ENCODE results near the gene ADORA2B.

The ADORA2B gene

DNA sequence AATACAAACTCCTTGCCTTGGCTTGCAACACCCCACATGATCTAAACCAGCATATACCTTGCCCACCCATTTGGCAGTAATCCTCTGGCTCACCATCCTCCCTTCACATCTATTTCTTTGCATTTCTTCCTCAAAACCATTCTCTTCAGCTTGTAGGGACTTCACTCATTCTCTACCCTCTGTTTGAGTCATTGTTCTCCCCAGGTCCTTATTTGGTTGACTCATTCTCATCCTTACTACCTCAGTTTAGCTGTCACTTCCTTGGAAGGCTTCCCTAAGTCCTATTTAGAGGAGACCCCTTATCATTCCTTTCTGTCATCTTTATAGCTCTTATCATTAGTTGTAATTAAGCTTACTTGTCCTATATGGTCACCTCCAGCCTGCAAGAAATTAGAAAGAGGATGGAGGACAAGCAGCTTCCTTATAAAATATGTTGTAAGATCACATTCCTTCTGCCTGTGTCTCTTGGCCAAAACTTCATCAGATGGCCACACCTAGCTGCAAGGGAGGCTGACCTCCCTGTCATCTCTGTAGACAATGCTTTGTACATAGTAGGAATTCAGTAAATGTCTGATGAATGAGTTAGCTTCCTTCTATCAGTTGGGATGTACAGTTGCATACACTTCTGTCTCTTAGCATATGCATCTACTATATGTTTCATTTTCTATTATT, 56.4 kb downstream of the ADORA2B start:
- in situ Hi-C loops (cut with HindIII; ENCODE audit: low sequenced_read_pairs) = no loop called here
- no peak for DNase-seq (ENCODE audit: low read depth)

DNA sequence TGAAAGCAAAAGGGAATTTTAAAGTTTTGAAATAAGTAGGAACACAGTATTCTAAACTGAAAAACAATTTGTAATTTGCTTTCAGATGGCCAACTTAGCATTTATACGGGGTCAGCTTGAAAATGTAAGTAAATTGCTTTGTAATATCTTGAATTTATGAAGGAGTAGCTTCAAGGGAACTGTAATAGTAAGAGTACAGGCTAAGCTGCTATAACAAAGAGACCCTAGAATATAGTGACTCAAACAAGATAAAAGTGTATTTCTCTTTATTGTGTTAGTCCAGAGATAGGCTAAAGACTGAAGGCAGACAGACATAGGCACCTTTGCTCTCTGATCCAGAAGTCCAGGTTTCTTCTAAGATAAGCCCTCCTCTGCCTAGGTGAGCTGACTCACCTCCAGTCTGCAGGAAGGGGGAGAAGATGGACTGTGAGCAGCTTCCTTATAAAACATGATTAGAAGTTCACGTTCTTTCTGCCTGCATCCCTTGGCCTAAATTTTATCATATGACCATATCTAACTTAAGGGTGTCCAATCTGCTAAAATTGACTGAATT, 57.9 kb downstream of the ADORA2B start:
- no peak for DNase-seq (ENCODE audit: low read depth)
- H3K4me3 ChIP-seq (ENCODE audit: low read depth, low read length) = no peak overlapping the region
- in situ Hi-C loops (cut with HindIII; ENCODE audit: low sequenced_read_pairs) = no loop called here
- TF ChIP-seq CTCF (IDR thresholded peaks at IDR 0.05; ENCODE audit: low read depth, low read length, missing control alignments) = no peak

More for the DNA sequence above, 56.4 kb downstream of the ADORA2B start:
- peak overlapping the region; percentile 73 for H3K4me3 ChIP-seq (ENCODE audit: low read depth, low read length)
- TF ChIP-seq CTCF (IDR thresholded peaks at IDR 0.05; ENCODE audit: low read depth, low read length, missing control alignments) = no peak

DNA sequence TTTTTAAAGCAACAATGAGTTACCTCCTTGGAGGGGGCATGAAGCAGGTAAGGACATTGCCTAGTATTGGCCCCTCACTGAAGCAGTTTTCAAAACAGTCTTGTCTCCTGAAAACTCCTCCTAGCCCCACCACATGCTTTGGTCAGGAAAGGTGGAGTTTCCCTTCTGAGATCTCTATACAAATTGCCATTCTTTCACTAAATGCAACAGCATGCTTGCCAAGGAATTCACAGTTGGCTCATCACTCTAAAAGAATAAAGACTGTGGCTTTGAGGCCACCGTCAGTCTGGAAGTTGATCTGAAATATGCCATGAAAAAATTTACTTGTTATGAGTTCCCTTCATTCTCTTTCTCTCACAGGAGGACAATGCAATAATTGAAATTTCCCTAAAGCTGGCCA, 58.9 kb downstream of the ADORA2B start:
- TF ChIP-seq CTCF (IDR thresholded peaks at IDR 0.05; ENCODE audit: low read depth, low read length, missing control alignments) = no peak
- DNase-seq (ENCODE audit: low read depth) = peak; percentile 31

DNA sequence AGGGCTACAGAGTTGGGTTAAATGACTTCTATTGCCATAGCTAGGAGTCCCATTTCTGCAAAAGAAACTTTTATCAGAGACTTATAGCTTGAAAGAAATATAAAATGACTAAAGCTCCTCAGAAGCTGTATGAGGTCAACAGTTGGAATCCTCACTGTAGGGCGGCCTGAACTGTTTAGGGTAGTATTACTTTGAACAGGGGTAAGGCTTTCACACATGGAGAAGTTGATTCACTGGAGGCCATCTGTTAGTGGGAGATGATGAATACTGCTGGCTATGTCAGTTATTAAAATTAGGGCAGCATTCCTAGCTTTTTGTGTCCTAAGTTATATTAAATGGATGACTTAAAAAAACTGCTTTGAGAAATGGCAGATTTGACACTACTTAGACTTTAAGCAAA, 60.7 kb downstream of the ADORA2B start:
- DNase-seq (ENCODE audit: low read depth) = no peak
- no peak overlapping the region for H3K4me3 ChIP-seq (ENCODE audit: low read depth, low read length)
- in situ Hi-C loops (cut with HindIII; ENCODE audit: low sequenced_read_pairs) = no loop called here
- no peak for TF ChIP-seq CTCF (IDR thresholded peaks at IDR 0.05; ENCODE audit: low read depth, low read length, missing control alignments)

More for the DNA sequence above, 58.9 kb downstream of the ADORA2B start:
- in situ Hi-C loops (cut with HindIII; ENCODE audit: low sequenced_read_pairs) = no loop called here
- no peak overlapping the region for H3K4me3 ChIP-seq (ENCODE audit: low read depth, low read length)

DNA sequence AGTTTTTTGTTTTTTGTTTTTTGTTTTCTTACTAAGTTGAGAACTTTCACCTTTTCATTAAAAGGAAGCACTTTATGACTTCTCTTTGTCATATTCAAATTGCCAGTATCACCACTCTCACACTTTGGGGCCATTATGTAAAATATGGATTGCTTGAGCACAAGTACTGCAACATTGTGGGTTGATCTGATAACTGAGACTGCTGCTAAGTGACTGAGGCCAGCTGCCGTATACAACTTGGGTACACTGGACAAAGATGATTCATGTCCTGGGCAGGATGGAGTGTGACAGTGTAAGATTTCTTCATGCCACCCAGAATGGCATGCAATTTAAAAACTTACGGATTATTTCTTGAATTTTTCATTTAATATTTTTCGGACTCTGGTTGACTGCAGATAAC, 62.5 kb downstream of the ADORA2B start:
- in situ Hi-C loops (cut with HindIII; ENCODE audit: low sequenced_read_pairs) = no loop called here
- H3K4me3 ChIP-seq (ENCODE audit: low read depth, low read length) = no peak overlapping the region
- no peak for DNase-seq (ENCODE audit: low read depth)
- TF ChIP-seq CTCF (IDR thresholded peaks at IDR 0.05; ENCODE audit: low read depth, low read length, missing control alignments) = no peak

DNA sequence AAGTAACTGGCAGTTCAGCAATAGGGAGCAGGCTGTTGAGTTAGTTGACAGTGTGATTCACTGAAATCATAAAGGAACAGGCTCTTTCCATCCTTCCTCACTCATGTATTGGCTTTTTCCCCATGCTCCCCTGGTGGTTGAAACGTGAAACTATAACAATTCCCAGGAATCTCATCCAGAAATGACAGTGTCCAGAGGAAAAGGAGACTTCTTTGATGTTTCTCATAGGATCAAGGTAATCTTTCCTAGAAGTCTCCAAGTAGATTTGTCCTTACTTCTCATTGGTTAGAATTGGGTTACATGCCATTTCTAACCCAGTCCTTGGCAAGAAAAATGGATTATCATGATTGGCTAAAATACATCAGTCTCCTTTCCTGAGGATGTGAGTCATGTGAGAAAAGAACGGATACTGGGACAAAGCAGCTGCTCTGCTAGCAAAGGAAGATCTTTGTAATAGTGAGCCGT, 69.0 kb downstream of the ADORA2B start:
- TF ChIP-seq CTCF (IDR thresholded peaks at IDR 0.05; ENCODE audit: low read depth, low read length, missing control alignments) = peak; percentile 78
- in situ Hi-C loops (cut with HindIII; ENCODE audit: low sequenced_read_pairs) = loop anchor here (5.0 kb wide), 1 partner anchor 57 kb away; no protein-coding TSS in a partner anchor
- peak; percentile 53 for DNase-seq (ENCODE audit: low read depth)
- no peak overlapping the region for H3K4me3 ChIP-seq (ENCODE audit: low read depth, low read length)

Data from astrocyte of the cerebellum (primary cell).